Esophagus squamous epithelium (tissue), 5 donors: Measurements from ENCODE around the gene CHGA. TPM values are rescaled to one million over a fixed set of nuclear protein-coding genes. Genes with fewer than 3 reads are reported as not detected.

Source experiments
- DNase-seq: peaks from one replicate; lab custom pipeline; 2025; lab: John Stamatoyannopoulos, UW
- H3K27ac ChIP-seq, 4 donors: fragments of 200-600 bp; sonication (generic); one replicate each; pipeline ENCODE4 v1.5.1; 2016 to 2019; ENCODE audit warnings: mild to moderate bottlenecking in 1 of 4
- H3K27me3 ChIP-seq, 4 donors: fragments of 200-600 bp; sonication (generic); 1 replicate in 3 of 4; 2 replicates in 1 of 4; pipeline versions ENCODE4 v1.5.1 to v1.6.0; 2017 to 2021; ENCODE audit warnings: antibody characterized with exemption in 1 of 4
- H3K36me3 ChIP-seq, 3 donors: fragments of 200-600 bp; sonication (generic); one replicate each; pipeline ENCODE4 v1.5.1; 2016 to 2019
- H3K4me1 ChIP-seq, 3 donors: fragments of 200-600 bp; sonication (generic); one replicate each; pipeline ENCODE4 v1.5.1; 2017 to 2019
- H3K4me3 ChIP-seq, 4 donors: fragments of 200-600 bp; sonication (generic); 1 replicate in 3 of 4; 2 replicates in 1 of 4; pipeline ENCODE4 v1.5.1; 2016 to 2019; ENCODE audit warnings: mild to moderate bottlenecking in 2 of 4, moderate library complexity in 1 of 4
- H3K9me3 ChIP-seq, 3 donors: fragments of 200-600 bp; sonication (generic); one replicate each; pipeline ENCODE4 v1.5.1; 2016 to 2019
- POLR2A ChIP-seq, 4 donors: fragments of 450-650 bp; IDR thresholded peaks; one replicate each; pipeline ENCODE4 v1.6.1; 2017; ENCODE audit warnings: antibody characterized with exemption in 4 of 4, mild to moderate bottlenecking in 4 of 4, moderate library complexity in 3 of 4
- WGBS, 2 donors: methylation state at CpG; one replicate each; pipeline ENCODE4 v1.1.5; 2018; 5-methylcytosine and 5-hydroxymethylcytosine counted together
- intact Hi-C: fragments of 100-400 bp; cut with DNase I; formaldehyde crosslinking; loops from one replicate; pipeline ENCODE4 v1.15.0; 2022
- total RNA-seq, 4 donors: library from RNA; depleted of rRNA; stranded (reverse); fragments of >200 nt; gene quantifications; one replicate each; pipeline ENCODE4 v1.1.0, GENCODE V29; 2016
- TF ChIP-seq, protein P1 (sequence below), 6 experiments: fragments of 450-650 bp in 4 of 6; fragments of 200-600 bp in 2 of 6; sonication (generic) in 2 of 6; IDR thresholded peaks; one replicate each; pipeline ENCODE4 v1.5.1; 2016 to 2019; ENCODE audit warnings: antibody characterized with exemption in 6 of 6, mild to moderate bottlenecking in 4 of 6, moderate library complexity in 4 of 6
- donor health status: DM: yes; HTN: yes; CAD: no.

Gene CHGA
- total RNA-seq, 4 donors from 2014 or later = 0.31 TPM; not detected in 3

DNA sequence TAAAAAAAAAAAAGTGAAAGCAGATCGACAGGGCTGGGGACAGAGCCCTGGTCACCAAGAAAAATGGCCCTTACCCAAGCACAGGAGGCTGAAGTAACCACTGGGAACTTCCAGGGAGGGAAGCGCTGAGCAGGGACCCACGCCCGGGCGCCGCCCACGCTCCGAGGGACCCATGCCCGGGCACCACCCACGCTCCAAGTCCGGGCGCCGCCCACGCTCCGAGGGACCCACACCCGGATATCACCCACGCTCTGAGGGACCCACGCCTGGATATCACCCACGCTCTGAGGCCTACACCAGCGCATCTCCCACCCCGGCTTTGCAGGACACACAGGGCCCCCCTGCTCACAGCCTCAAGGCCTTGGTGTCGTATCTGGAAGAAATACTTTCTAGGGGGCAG lies 25.7 kb downstream of the CHGA start:
- no peaks in the 10 kb centered on the region for H3K9me3 ChIP-seq
- TF ChIP-seq, protein P1, sequence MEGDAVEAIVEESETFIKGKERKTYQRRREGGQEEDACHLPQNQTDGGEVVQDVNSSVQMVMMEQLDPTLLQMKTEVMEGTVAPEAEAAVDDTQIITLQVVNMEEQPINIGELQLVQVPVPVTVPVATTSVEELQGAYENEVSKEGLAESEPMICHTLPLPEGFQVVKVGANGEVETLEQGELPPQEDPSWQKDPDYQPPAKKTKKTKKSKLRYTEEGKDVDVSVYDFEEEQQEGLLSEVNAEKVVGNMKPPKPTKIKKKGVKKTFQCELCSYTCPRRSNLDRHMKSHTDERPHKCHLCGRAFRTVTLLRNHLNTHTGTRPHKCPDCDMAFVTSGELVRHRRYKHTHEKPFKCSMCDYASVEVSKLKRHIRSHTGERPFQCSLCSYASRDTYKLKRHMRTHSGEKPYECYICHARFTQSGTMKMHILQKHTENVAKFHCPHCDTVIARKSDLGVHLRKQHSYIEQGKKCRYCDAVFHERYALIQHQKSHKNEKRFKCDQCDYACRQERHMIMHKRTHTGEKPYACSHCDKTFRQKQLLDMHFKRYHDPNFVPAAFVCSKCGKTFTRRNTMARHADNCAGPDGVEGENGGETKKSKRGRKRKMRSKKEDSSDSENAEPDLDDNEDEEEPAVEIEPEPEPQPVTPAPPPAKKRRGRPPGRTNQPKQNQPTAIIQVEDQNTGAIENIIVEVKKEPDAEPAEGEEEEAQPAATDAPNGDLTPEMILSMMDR (IDR thresholded peaks at IDR 0.05) = no peak
- no peak for TF ChIP-seq POLR2A (IDR thresholded peaks at IDR 0.05)
- peaks cover 0 to 90% (median 14%) of the 10 kb centered on the region in 3 donors for H3K36me3 ChIP-seq
- no peak overlapping the region for H3K27ac ChIP-seq
- H3K4me1 ChIP-seq = peaks cover 4 to 32% (median 5%) of the 10 kb centered on the region in 3 donors
- no peaks in the 10 kb centered on the region for H3K27me3 ChIP-seq
- WGBS, 2 donors = 89 to 92% methylated on average over 5 to 13 of the region's 22 CpGs
- no peak overlapping the region for H3K4me3 ChIP-seq
- DNase-seq = no peak
- intact Hi-C loops = loop anchor here (5.0 kb wide), 1 partner anchor 194 kb away; no protein-coding TSS in a partner anchor

- 86 to 91% methylated on average over 12 to 20 of the region's 24 CpGs for WGBS, 2 donors
- DNase-seq = no peak
- no peaks in the 10 kb centered on the region for H3K27me3 ChIP-seq
- no peak overlapping the region for H3K4me3 ChIP-seq
- H3K4me1 ChIP-seq = peaks cover 4 to 40% (median 5%) of the 10 kb centered on the region in 3 donors
- H3K9me3 ChIP-seq = no peaks in the 10 kb centered on the region
- no peak overlapping the region for H3K27ac ChIP-seq
- TF ChIP-seq, protein P1 (IDR thresholded peaks at IDR 0.05) = no peak
- TF ChIP-seq POLR2A (IDR thresholded peaks at IDR 0.05) = no peak
- intact Hi-C loops = loop anchor here (5.0 kb wide), 1 partner anchor 193 kb away; no protein-coding TSS in a partner anchor
- peaks cover 0 to 81% (median 14%) of the 10 kb centered on the region in 3 donors for H3K36me3 ChIP-seq
Measured at GRCh38 chr14:92949496-92950192, 26.7 kb downstream of the CHGA start.

DNA sequence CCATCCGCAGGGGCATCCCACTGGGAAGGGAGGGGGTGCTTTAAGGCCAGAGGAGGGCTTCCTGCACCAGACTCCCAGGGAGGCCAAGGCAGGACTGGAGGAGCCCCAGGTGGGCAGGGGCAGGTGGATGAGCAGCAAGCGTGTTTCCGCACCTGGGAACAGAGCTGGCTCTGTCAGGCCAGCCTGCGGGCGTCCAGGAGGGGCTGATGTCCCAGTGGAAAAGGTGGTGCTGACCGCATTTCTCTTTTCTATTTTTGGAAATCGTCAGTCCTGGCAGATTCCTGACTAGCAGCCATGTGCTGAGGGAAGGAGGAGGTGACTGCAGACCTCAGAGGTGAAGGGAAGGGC lies 27.2 kb downstream of the CHGA start:
- H3K27ac ChIP-seq = no peak overlapping the region
- no peaks in the 10 kb centered on the region for H3K27me3 ChIP-seq
- peaks cover 0 to 75% (median 11%) of the 10 kb centered on the region in 3 donors for H3K36me3 ChIP-seq
- no peak overlapping the region for H3K4me3 ChIP-seq
- TF ChIP-seq POLR2A (IDR thresholded peaks at IDR 0.05) = no peak
- intact Hi-C loops = no loop called here
- 82 to 87% methylated on average over 6 to 7 of the region's 7 CpGs for WGBS, 2 donors
- no peaks in the 10 kb centered on the region for H3K9me3 ChIP-seq
- DNase-seq = no peak
- peaks cover 4 to 45% (median 5%) of the 10 kb centered on the region in 3 donors for H3K4me1 ChIP-seq

DNA sequence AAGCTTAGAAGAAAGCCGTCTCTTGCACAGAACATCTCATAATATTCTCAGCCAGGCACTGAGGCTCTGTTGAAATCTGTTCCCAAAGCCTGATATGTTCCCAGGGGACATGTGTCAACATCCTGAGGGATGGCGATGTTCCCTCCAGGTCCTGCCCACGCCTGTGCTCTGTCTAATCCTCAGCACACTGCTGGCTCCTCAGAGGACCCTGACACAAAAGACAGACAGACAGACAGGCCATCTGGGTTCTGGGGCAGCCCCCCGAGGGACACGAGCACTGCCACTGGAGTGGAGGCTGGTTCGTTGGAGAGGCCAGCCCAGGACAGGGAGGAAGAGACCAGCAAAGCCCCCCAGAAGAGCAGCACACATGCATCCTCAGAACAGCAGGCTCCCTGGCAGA lies 27.8 kb downstream of the CHGA start:
- DNase-seq = no peak
- no peak overlapping the region for H3K4me3 ChIP-seq
- intact Hi-C loops = no loop called here
- H3K27ac ChIP-seq = no peak overlapping the region
- peaks cover 0 to 69% (median 6%) of the 10 kb centered on the region in 3 donors for H3K36me3 ChIP-seq
- peaks cover 4 to 45% (median 5%) of the 10 kb centered on the region in 3 donors for H3K4me1 ChIP-seq
- TF ChIP-seq POLR2A (IDR thresholded peaks at IDR 0.05) = no peak
- TF ChIP-seq, protein P1 (IDR thresholded peaks at IDR 0.05) = no peak
- WGBS, 2 donors = 72 to 83% methylated on average over 2 to 5 of the region's 6 CpGs
- H3K27me3 ChIP-seq = no peaks in the 10 kb centered on the region
- no peaks in the 10 kb centered on the region for H3K9me3 ChIP-seq

DNA sequence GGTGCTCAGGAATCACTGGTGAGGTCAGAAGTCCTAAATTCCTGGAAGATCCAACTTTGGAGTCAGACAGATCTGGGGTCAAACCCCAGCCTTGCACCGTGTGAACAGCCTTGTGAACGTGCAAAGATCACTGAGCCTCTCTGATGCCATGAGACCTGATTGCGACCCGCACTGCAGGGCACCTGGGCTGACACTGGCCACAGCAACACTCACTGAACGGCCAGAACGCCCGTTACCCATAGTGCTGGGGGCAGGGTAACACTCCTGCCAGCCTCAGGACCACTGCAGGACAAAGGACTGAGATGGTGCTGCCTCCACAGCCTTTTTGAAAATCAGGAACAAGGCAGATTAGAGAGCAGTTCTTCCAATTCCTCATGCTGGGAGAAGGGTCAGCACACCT lies 28.3 kb downstream of the CHGA start:
- WGBS, 2 donors = 90% methylated on average over 6 of the region's 7 CpGs; no CpG with 5 or more reads in 1 of the 2 donors
- no peak for DNase-seq
- Histone ChIP-seq H3K27ac (no peak overlapping the region), H3K4me3 (no peak overlapping the region), H3K27me3 (no peaks in the 10 kb centered on the region), H3K36me3 (peaks cover 0 to 69% (median 6%) of the 10 kb centered on the region in 3 donors), H3K9me3 (no peaks in the 10 kb centered on the region), H3K4me1 (peaks cover 2 to 40% (median 4%) of the 10 kb centered on the region in 3 donors)
- TF ChIP-seq, protein P1 (IDR thresholded peaks at IDR 0.05) = no peak
- TF ChIP-seq POLR2A (IDR thresholded peaks at IDR 0.05) = no peak
- intact Hi-C loops = no loop called here
